Suppressor macrophage (primary cell): ENCODE measurements around the gene ANKRD40.
"Not testable (repeated sequence)": the region's sequence is repeated elsewhere in the genome, so short reads cannot be mapped to it uniquely, and the experiment has no call there.

ENCODE experiments used
- DNase-seq, 4 experiments: peaks; one replicate each; pipeline ENCODE4 v3.0.0-alpha.2; 2020 to 2022

Gene ANKRD40

DNA sequence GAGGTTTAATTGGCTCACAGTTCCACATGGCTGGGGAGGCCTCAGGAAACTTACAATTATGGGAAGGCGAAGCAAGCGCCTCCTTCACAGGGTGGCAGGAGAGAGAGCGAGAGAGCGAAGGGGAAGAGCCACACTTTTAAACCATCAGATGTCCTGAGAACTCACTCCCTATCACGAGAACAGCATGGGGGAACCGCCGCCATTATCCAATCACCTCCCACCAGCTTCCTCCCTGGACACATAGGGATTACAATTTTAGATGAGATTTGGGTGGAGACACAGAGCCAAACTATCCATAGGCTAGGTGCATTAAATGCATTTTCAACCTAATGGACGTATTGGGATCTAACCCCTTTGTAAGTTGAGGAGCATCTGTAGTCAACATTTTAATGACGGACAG is 4.9 kb upstream of the ANKRD40 start:
- DNase-seq, result no peak

- no peak for DNase-seq
Observed at GRCh38 chr17:50710650-50711049, 2.9 kb upstream of the ANKRD40 start.

DNA sequence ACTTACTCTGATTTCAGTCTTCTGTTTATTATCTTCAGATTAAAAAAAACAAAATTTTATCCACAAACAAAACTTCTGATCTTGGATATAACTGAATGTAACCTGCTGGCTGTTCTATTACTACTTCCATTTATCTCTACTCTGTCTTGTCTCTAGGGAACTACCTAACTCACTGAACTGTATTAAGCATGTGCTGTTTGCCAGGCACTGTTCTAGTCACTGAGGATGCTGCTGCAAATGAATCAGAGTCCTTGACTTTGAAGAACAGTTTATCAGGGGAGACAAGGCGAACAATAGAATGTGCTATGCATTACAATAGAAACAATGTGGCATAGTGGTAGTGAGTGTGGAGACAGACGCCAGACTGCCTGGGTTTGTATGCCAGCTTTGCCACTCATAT is 2.3 kb upstream of the ANKRD40 start:
- no peak for DNase-seq

GRCh38 chr17:50709053-50709452 is 1.3 kb upstream of the ANKRD40 start:
- not testable (repeated sequence) for DNase-seq

GRCh38 chr17:50708050-50709000 is 611 bp upstream of the ANKRD40 start:
- DNase-seq, result peak; percentile 18 to 69 (median 48)

DNA sequence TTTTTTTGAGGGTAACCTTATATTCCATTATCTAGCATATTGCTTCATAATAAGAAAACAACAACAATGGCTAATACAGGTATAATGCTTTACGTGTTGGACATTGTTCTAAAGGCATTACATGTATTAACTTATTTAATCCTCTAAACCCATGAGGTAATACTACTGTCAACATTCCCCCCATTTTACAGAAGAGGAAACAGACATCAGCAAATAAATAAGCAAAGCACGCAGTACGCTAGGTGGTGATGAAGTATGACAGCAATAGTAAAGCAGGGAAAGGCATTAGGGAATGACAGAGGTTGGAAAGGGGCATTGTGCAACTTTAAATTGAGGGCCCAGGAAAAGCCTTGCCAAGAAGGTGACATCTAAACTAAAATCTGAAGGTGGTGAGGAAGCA is 4.6 kb downstream of the ANKRD40 start:
- no peak for DNase-seq

DNA sequence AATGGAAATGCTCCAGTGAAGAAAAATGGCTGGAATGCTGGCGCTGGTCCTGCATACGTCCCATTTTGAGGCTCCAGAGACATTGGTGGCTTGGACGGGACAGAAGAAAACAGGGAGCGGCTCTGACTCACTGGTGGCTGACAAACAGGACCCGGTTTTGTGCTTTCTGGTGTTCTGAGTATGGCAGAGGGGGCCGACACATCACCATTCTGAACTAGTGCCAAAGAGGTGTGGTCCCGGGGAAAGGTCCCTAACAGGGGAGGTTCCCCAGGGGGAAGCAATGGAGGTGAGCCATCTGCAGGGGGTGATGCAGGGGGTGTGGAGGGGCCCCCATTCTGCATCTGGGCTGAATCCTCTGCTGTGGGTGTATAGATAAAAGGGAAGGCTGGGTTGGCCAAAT is 8.3 kb downstream of the ANKRD40 start:
- no peak for DNase-seq

DNA sequence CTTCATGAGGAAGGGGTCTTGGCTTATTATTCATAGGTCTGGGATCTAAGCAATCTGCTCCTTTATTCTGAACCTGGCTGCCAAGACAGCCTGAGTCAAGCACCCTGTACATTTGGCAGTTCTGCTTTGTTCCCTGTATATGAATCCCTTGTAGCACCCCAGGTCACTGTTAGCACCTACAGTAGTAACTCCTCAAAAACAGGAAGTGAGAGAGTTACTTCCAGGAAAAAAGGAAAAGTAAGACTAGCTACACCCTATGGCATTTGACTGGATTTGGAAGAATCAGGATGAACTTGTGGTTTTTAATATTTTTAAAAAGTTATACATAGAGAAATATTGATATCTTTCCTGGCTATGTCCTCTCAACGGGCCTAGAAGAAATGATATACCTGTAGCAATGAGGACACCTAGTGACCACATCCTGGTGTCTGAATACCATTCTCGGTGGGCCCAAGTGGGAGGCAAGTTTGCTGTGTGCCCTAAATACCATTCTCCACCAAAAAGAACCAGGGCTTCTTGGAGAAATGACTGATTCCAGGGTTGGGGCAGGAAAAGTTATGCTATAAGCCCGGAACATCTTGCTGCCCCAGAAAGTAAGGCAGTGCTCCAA is 9.9 kb downstream of the ANKRD40 start:
- no peak for DNase-seq

- no peak for DNase-seq
Observed at GRCh38 chr17:50697062-50697461, 10.7 kb downstream of the ANKRD40 start.

DNA sequence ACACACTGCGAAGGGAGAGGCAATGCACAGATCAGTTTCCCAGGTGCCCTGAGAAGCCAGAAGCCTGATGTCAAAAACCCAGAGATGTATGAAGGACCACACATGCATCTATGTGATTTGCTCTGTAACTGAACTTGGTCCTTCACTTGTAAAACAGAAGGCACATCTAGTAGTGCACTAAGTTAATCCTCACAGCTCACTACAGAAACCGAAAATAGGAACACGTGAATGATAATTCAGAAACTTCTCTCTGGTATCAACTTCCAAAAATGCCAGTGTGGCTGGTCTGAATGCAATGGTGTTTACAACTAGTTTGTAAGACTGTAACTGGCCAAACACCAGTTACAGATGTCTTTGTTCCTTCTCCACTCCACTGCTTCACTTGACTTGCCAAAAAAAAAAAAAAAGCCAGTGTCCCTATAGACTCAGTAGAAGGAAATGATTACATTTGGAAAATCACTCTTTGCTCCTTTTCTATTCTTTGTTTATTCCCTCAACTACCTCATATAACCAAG is 11.3 kb downstream of the ANKRD40 start:
- DNase-seq, result no peak

GRCh38 chr17:50693036-50693682 is 14.6 kb downstream of the ANKRD40 start:
- no peak for DNase-seq

DNA sequence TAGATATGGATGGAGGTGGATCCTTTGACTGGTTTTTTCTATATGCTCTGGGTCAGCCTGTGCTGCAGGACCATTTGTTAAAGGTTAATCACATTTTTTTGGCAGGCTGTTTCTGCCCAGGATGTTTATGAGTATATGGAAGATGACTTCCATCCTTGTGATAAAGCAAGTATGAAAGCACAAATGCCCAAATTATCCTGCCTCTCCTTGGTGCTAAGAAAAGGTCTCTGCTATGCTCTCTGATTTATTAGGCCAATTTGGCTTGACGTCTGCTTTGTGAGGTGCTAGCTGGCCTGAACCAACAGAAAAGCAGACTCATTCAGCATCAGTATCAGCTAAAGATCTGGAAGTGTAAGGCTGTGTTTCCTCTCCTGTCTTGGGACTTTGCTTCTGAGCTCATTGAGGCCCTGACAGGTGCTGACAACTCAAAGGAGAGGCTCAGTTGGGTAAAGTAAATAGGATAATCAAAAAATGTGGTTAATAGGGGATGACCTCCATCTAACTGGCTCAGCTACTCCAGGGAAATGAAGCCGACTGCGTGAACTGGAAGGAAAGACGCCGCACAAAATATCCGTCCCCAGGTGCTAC is 15.2 kb downstream of the ANKRD40 start:
- no peak for DNase-seq

- DNase-seq, result no peak
Observed at GRCh38 chr17:50691550-50692447, 15.9 kb downstream of the ANKRD40 start.

DNA sequence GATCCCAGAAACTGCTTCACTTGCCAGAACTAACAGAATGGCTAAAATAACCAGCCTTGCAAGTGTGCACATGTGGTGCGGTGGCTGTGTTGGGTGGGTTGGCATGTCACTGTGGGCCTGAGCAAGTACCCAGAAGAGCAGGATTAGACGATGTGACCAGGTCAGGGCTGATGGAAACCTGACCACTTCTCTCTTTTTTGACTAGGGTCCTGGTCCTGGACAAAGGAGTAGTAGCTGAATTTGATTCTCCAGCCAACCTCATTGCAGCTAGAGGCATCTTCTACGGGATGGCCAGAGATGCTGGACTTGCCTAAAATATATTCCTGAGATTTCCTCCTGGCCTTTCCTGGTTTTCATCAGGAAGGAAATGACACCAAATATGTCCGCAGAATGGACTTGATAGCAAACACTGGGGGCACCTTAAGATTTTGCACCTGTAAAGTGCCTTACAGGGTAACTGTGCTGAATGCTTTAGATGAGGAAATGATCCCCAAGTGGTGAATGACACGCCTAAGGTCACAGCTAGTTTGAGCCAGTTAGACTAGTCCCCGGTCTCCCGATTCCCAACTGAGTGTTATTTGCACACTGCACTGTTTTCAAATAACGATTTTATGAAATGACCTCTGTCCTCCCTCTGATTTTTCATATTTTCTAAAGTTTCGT is 16.7 kb downstream of the ANKRD40 start:
- no peak for DNase-seq

DNA sequence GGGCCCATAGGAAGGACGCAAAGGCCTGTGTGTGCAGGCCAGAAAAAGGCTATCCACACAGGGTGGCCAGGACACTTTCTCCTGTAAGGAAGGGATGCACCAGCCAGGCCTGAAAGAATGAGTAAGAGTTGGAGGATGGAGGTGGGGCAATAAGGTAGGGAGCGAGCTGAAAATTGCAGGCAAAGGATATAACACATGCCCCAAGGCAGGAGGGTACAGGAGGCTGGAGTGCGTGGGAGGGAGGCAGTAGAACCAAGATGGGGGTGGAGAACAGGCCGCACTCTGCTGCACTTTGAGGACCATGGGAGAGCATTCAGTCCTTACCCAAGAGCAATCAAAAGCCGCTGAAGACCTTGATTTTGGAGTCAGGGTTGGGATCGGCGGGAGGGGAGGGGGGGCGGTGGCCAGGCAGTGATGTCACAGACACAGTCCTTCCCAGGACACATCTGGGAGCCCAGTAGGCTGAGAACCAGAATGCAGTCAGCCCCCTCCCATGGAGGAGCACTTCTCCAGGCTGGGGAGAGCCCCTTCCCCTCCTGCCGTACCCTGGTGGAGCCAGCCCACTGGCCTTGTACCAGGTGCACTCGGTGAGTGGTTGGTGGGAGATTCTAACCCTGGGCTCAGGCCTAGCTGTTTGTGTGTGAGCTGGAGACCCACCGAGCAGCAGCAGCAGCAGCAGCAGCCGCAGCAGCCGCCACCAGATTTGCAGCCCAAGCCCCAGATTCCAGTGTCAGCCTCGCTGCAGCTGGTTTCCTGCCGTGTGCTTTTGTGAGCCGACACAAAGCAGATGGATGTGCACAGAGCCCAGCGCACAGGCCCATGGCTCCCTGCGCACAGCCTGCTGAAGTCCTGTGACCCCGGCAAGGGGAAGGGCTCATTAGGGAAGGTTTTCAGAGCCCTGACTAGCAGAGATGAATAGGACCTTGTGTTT is 17.5 kb downstream of the ANKRD40 start:
- DNase-seq, result no peak

DNA sequence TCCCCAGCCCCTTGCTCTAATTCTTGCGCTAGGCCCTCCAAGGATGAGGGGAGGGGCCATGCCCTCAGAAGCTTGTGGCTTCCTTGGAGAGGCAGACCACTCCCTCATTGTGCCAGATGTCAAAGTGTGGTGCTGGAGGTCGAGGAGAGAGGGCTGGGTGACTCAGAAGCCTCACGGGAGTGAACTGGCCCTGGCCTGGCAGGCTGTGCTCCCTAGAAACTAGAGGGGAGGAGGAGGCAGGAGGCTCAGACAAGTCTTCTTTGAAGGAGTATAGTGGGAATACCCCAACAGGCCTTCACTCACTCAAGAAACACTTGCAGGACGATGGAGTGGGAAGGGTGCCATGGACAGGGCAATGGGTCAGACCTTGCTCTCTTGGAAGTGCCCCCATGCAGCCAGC is 18.5 kb downstream of the ANKRD40 start:
- DNase-seq, result peak; percentile 27 to 40 (median 33)

- DNase-seq, result no peak
Observed at GRCh38 chr17:50688245-50688644, 19.5 kb downstream of the ANKRD40 start.

DNA sequence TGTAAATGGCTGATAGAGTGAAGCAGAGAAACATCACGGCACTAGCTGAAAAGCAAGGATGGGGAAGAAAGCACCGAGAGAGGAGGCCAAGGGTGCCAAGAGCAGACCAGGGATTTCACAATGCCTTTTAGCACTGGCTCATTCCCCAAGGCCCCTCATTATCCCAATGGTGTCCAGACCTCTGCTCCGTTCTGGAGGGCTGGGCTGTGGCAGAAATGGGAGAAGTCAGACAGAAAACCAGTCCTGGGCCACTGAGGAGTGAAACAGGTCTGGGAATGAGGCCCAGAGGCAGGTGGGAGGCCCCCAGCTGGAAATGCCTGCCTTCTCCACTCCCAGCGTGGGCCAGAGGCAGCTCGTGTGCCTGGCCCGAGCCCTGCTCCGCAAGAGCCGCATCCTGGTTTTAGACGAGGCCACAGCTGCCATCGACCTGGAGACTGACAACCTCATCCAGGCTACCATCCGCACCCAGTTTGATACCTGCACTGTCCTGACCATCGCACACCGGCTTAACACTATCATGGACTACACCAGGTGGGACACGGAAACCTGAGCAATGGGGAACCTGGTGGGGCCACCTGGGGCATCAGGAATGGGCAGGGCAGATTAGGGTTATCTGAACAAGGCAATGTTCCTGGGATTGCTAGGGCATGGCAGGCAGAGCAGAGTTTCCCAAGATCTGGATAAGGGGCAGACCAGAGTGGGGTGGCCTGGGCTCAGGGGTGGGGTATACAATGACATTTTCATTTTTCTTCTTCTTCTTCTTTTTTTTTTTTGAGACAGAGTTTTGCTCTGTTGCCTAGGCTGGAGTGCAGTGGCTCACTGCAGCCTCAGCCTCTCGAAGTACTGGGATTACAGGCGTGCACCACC is 20.3 kb downstream of the ANKRD40 start:
- no peak for DNase-seq
